ENCODE measurements around the gene PMEL. TPM values are rescaled to one million over a fixed set of nuclear protein-coding genes. Genes with fewer than 3 reads are reported as not detected.

PMEL gene
- total RNA-seq, 1 experiment from 2014 or later, result 5.8 TPM

- no peak for ATAC-seq
Measured at GRCh38 chr12:55942577-55943136, 23.2 kb downstream of the PMEL start.

More at GRCh38 chr12:55942577-55943136, 23.2 kb downstream of the PMEL start:
- Histone ChIP-seq H2AFZ (ENCODE audit: low read depth, low read length, poor library complexity, severe bottlenecking) (no peak overlapping the region), H3K4me2 (ENCODE audit: low read length) (no peak overlapping the region), H4K20me1 (ENCODE audit: insufficient read depth) (no peaks in the 10 kb centered on the region), H3K4me3 (replicated peaks in 1 of 2; ENCODE audit: low read depth in 1 of 2, low read length in 2 of 2) (no peak overlapping the region), H3K79me2 (ENCODE audit: insufficient read depth, low read length) (no peaks in the 10 kb centered on the region), H3K9me3 (ENCODE audit: control insufficient read depth in 1 of 2, insufficient read depth in 1 of 2, low read depth in 1 of 2, low read length in 2 of 2) (no peaks in the 10 kb centered on the region), H3K9ac (ENCODE audit: low read length) (no peak overlapping the region), H3K27me3 (ENCODE audit: insufficient read depth, low read length) (no peaks in the 10 kb centered on the region), H3K9me2 (ENCODE audit: insufficient read depth) (no peaks in the 10 kb centered on the region), H3K4me1 (ENCODE audit: control insufficient read depth in 1 of 2, insufficient read depth in 2 of 2, low read length in 2 of 2) (peaks cover 4 to 19% of the 10 kb centered on the region in 2 experiments), H3K36me3 (ENCODE audit: control insufficient read depth in 1 of 2, insufficient read depth in 2 of 2, low read length in 2 of 2) (peaks cover 2 to 6% of the 10 kb centered on the region in 2 experiments; a peak in 2 of 4 replicates), H3K27ac (ENCODE audit: low read depth, low read length) (no peak overlapping the region)
- TF ChIP-seq ZBTB33 (IDR thresholded peaks at IDR 0.05; ENCODE audit: extremely low read depth, insufficient replicate concordance, low read length) (no peak), ZNF274 (IDR thresholded peaks at IDR 0.05; ENCODE audit: low read depth, low read length) (no peak), ELF1 (IDR thresholded peaks at IDR 0.05; ENCODE audit: borderline replicate concordance, low read depth) (no peak), EZH2phosphoT487 (IDR thresholded peaks at IDR 0.05; ENCODE audit: borderline replicate concordance) (no peak), POLR2A (IDR thresholded peaks at IDR 0.05; ENCODE audit: borderline replicate concordance, extremely low read depth, insufficient read depth, insufficient read length) (no peak), REST (IDR thresholded peaks at IDR 0.05; ENCODE audit: low read depth) (no peak), SP1 (IDR thresholded peaks at IDR 0.05; ENCODE audit: low read depth) (no peak), SIN3A (IDR thresholded peaks at IDR 0.05; ENCODE audit: low read depth) (no peak), CBX3 (IDR thresholded peaks at IDR 0.05; ENCODE audit: low read depth) (no peak), JUND (IDR thresholded peaks at IDR 0.05) (no peak), TCF7L2 (IDR thresholded peaks at IDR 0.05; ENCODE audit: borderline replicate concordance, extremely low read depth, insufficient read depth, insufficient read length) (no peak), SRF (IDR thresholded peaks at IDR 0.05; ENCODE audit: low read depth) (no peak), MAX (IDR thresholded peaks at IDR 0.05) (no peak), POLR2AphosphoS5 (IDR thresholded peaks at IDR 0.05; ENCODE audit: low read depth, low read length) (no peak), EZH2 (IDR thresholded peaks at IDR 0.05) (no peak), YY1 (IDR thresholded peaks at IDR 0.05; ENCODE audit: extremely low read depth, insufficient replicate concordance, low read depth, low read length) (no peak), ATF3 (IDR thresholded peaks at IDR 0.05) (no peak), RAD21 (IDR thresholded peaks at IDR 0.05; ENCODE audit: low read depth) (no peak)
- intact Hi-C loops (cut with micrococcal nuclease), result no loop called here
- ChIA-PET RAD21 (ENCODE audit: low non-redundant PET in 1 of 2, low total read pairs in 2 of 2, uncharacterized antibody in 2 of 2, unreplicated experiment in 2 of 2) (no interaction called here), POLR2A (no interaction called here), CTCF (interaction anchor here (0.9 kb wide), 1 partner anchor 12 kb away, joined by 3 read pairs; no protein-coding TSS in a partner anchor)
- no peak for DNase-seq (ENCODE audit: low read depth, low spot score)
- BruUV-seq (replicated peaks), result no TSS peak
